GM23248 (cell line): ENCODE data around the gene NEURL4.

Experiments used
- EZH2 ChIP-seq: fragments of 200-600 bp; sonication (generic); IDR thresholded peaks from 2 replicates; pipeline ENCODE4 v1.6.1; 2018; ENCODE audit warnings: antibody characterized with exemption, mild to moderate bottlenecking; ENCODE audit not compliant: insufficient read depth, poor library complexity, severe bottlenecking
- EZH2phosphoT487 ChIP-seq: fragments of 200-600 bp; sonication (generic); IDR thresholded peaks from 2 replicates; pipeline ENCODE4 v1.6.1; 2018; ENCODE audit warnings: antibody characterized with exemption, moderate library complexity, mild to moderate bottlenecking, low read depth; ENCODE audit not compliant: insufficient read depth

DNA sequence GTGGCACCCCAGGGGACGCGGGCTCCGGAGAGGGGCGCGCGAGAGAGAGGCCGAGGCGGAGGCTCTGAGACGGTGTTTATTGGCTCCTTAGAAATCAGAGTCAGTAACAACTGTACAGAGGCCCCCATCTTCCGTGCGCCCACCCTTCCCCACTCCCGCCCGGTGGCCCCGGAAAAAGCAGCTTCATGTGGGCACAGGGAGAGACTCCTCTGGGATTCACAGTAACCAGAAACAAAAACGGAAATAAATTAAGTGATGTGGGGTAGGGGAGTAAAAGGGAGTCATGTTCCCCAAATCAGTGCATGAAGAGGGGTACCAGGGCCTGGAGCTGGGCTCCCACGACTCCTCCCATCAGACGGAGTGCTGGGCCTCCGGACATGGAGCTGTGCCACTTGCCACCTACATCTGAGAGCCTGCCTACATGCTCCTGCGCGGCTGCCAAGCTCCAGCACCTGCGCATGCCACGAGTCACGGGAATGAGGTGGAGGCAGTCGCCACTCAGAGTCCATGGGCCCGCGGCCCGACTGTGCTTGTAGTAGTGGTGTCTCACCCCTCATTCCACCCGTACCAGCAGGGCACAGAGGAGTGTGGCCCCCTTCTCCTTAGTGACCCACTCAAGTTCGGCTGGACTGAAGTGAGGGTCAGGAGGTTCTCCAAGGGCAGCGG, 13.4 kb downstream of the NEURL4 start:
- no peak for TF ChIP-seq EZH2phosphoT487
- no peak for TF ChIP-seq EZH2
